GM12872 (cell line): Measurements from ENCODE around the gene ARHGAP26.

ENCODE experiments used
- CTCF ChIP-seq: IDR thresholded peaks from 3 replicates; pipeline ENCODE4 v1.5.1; 2011; ENCODE audit warnings: low read depth, mild to moderate bottlenecking, low read length, moderate library complexity; ENCODE audit not compliant: insufficient read depth

The ARHGAP26 gene

GRCh38 chr5:143213231-143213850, 443.2 kb downstream of the ARHGAP26 start:
- no peak for TF ChIP-seq CTCF

- TF ChIP-seq CTCF = peak; percentile 43; the same call in 2 of the 3 replicates
Observed at GRCh38 chr5:143213851-143214363, 443.7 kb downstream of the ARHGAP26 start.

GRCh38 chr5:143214458-143214857, 444.3 kb downstream of the ARHGAP26 start:
- TF ChIP-seq CTCF = no peak

- TF ChIP-seq CTCF = no peak
Observed at GRCh38 chr5:143214890-143215289, 444.7 kb downstream of the ARHGAP26 start.

- TF ChIP-seq CTCF = no peak
Observed at GRCh38 chr5:143215690-143216089, 445.5 kb downstream of the ARHGAP26 start.

GRCh38 chr5:143216211-143216610, 446.0 kb downstream of the ARHGAP26 start:
- no peak for TF ChIP-seq CTCF

- TF ChIP-seq CTCF = 0 out of 3 replicates have a peak, but pooled peaks have one; percentile 5
Observed at GRCh38 chr5:143217065-143217803, 447.1 kb downstream of the ARHGAP26 start.
